HG03103 (cell line): ENCODE data around the gene C1QTNF6.
"Not testable (repeated sequence)": the region's sequence is repeated elsewhere in the genome, so short reads cannot be mapped to it uniquely, and the experiment has no call there.

Experiments used
- ATAC-seq: cut with Tn5 transposase; IDR thresholded peaks from one replicate; pipeline ENCODE4 v1.9.1; 2021; ENCODE audit warnings: low read depth; ENCODE audit not compliant: unreplicated experiment

C1QTNF6 gene

DNA sequence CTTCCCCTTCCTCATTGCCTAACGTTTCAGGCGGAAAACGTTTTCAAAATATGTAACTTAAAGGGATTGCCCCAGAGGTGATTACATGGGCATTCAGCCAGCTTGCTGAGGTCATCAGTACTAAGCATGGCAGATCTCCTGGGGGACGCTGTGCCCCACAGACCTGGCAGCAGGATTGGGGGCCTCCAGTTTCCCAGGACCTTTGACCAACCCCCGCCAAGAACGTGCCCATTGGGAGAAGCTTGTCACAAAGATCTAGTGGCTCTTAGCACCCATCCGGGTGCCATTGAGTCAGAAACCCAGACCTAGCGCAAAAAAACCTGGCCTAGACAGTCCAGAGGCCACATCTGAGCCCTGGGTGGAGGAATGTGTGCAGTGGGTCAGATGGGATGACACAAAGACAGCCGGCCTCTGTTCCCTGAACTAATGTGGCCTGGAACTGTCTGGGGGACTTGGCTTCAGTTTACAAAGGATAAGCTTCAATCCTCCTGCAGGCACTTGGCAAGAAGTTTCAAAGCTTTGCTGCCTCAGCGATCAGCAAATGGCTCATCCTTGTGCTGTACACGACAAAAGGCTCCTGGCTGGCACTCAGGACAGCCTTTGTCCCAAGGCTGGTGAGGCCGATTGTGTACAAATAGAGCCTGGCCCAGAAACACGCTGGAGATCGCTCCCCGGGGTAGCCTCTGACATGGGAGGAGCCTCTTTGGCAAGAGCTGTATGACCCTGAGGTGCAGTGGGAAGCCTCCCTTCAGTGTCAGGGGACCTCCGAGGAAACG lies 9.5 kb downstream of the C1QTNF6 start:
- no peak for ATAC-seq

DNA sequence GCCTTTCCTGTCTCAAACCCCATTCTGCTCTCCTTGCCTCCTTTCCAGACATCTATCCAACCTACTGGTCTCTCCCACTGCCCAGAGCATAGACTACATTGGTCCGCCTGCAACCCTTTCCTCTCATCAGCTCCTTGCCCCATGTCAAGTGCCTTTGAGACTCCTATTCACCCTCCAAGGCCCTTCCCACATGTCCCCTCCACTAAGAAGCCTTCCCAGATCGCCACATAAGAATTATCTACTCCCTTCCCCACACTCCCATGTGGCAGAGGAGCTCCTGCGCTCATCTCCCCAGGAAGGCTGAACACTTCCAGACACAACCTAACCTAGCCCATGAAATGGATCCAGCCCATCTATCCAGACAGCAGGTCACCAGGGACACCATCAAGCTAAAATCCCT lies 10.3 kb downstream of the C1QTNF6 start:
- ATAC-seq: no peak

DNA sequence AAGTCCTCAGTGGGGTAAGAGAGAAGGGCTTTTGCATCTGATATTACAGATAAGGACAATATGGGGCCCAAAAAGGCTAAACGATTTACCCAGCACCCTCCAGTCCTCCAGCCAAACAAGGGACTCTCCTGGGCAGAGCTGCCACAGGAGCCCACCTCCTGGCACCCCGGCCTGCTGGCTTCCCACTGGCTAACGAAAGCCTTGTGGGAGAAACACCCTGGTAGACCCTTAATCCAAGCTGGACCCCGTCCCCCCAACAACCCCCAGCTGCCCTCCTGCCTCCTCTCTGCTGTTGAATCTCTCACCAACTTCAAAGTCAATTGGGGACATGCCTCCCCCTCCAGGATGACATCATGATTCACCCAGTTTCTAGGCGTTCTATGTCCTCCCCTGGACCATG lies 10.8 kb downstream of the C1QTNF6 start:
- no peak for ATAC-seq

DNA sequence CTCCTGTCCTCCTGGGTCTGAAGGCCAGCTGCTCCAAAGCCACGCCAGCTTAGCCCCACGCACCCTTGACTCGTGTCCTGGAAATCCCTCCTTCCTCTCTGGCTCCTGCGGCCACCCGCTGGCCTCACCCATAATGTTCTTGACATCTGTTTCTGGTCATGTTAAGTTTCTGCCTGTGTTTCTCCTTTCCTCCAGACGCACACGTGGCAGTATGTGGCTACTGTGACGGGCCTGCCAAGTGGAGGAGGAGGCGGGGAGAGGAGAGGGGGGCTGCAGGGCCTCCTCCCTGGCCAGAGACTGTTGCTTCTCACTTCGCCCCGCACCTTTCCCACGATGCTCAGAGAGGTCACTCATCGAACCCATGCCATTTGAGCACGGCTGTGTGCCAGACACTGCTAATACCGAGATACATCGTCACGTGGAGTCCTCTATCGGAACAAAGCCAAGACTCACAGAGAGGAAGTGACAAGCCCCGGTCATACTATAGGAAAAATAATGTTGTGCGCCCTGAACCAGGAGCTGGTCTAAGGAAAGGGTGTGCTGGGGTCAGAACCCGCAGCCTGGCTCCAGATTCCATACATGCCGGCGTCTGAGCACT lies 11.5 kb downstream of the C1QTNF6 start:
- ATAC-seq: no peak

DNA sequence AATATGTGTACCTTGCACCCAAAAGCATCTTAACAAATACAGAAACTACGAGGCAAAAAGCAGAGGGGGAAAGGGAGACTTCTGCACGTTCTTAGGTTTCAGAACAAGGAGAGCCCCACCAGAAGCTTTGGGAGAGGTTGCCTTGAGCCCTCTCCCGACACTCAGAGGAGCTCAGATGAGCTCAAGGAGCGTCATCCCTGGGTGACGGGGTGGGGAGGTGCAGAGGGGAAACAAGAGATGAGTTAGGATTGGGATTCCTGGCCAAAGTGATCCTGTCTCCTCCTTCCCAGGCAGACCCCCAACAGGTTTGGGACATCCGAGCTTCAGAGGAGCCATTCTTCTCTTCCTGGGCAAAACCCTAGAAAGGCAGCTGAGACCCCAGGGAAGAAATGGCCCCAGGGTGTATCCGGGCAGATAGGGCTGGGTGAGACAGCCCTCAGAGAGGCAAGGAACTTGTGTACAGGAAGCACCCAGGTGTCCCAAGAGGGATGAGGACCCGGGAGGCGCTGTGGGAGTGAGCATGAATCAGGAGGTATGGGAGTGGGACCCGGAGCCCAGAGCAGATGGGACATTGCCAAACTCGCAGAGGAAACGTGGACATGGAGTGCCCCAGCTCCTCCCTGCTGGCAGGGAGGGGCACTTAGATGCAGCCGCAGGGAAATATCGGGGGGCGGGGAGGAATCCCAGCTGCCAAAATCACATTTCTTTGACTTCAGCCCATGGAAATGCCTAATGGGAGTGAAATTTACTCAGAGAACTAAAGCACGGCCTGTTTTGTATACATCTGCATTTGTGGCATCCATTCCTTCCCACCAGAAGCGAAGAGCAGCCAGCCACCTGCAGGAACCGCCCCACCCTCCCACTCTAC lies 12.4 kb downstream of the C1QTNF6 start:
- no peak for ATAC-seq

DNA sequence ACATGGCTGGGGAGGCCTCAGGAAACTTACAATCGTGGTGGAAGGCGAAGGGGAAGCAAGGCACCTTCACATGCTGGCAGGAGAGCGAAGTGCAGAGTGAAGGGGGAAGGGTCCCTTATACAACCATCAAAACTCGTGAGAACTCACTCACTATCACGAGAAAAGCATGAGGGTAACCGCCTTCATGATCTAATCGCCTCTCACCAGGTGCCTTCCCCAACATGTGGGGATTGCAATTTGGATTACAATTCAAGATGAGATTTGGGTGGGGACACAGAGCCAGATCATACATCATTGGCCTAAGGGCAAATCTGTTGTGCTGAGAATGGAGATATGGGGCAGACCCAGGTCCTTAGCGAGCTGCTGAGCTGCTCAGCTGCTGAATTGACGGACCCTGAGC lies 13.1 kb downstream of the C1QTNF6 start:
- ATAC-seq: no peak

DNA sequence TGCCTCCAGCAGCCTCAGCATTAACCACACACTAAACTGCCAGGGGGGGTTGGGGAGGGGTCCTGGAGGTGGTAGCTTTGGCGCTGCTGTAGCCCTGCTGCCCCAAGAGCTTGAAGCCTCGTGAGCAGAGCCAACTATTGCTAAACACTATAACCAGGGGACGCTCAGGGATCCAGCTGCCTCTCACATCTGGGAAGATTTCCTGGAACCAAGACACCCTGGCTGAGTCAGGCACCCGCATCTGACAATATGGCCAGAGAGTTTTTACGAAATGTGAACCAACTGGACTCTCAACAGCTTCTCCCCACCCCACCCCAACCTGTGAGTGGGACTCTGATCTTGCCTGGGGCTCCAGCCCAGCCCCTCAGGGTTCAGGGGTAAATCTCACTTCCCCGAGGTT lies 14.3 kb downstream of the C1QTNF6 start:
- no peak for ATAC-seq

DNA sequence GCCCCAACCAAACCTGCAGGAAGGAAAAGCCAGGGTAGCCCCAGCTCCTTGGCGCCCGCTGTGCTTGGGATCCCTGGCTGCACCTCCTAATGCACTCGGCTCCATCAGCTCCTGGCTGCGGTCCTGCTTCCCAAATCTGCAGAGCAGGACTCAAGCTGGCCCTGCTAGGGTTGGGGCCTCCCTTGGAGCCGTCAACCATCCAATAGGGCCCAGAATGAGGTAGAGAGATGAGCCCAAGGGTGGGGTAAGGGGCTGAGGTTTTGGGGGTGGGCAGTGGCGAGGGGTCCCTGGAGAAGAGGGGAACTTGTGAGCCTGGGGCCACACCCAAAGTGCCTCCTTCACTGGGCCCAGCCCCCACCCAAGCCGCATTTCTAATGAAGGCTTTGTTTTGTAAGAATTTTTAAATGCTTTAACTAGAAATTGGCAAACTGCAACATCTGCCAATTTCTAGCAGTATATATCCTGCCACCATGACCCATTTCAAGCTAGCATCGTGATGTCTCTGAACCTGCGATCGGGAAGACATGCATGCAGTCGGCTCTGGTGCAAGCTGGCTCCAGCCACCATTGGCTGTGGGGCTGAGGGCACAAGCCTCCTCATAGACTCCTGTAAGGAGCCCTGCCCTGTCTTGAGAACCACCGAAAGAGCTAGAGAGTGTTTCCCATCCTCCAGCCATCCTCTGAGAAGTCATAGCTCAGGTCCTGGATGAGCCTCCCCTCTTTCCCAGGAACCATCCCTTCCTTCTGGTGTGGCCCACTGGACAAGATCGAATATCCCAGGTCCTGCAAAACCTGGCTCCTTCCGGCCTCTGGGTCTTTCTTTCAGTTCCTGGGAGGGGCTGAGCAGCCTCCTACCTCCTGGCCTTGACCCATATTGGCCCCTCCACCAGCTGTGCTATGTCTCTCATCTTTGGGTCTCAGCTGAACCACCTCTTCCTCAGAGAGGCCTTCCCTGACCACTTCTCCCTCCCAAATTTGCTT lies 15.5 kb downstream of the C1QTNF6 start:
- no peak for ATAC-seq

DNA sequence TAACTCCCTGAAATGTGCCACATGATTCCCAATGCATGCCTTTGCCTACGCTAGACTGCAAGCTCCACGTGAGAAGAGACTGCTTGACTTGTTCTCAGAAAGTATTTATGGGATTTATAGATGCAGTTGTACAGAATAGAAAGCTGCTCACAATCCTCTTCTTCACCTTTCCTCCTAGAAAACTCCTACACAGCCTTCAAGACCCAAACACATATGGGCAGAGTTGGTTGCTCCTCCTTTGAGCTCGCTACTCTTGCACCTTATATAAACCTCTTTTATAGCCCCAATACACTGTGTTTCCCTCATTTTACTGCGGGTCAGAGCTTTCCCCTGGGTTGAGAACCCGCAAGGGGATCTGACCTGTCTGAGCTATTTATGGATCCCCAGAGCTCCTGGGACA lies 16.4 kb downstream of the C1QTNF6 start:
- ATAC-seq: no peak

DNA sequence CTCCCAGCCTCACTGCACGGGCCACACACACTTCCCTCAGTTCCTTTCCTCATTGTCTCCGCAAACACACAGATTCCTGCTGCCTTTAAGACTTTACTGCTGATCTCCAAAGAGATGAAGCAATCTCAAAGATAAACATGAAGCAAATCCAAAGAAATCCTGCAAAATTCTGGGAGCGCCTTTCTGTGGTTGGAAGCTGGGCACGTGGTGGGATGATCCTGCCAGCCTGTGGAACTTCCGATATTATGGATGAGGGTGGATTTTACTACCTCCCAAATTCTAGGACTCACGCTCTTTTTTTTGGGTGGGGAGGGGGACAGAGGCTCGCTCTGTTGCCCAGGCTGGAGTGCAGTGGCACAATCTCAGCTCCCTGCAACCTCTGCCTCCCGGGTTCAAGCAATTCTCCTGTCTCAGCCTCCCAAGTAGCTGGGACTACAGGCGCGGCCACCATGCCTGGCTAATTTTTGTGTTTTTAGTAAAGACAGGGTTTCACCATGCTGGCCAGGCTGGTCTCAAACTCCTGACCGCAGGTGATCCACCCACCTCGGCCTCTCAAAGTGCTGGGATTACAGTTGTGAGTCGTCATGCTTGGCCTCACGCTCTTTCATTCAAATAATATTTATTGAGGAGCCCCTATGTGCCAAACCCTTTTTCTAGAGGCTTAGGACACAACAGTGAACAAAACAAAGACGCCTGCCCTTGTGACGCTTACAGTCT lies 17.2 kb downstream of the C1QTNF6 start:
- ATAC-seq: not testable (repeated sequence)

DNA sequence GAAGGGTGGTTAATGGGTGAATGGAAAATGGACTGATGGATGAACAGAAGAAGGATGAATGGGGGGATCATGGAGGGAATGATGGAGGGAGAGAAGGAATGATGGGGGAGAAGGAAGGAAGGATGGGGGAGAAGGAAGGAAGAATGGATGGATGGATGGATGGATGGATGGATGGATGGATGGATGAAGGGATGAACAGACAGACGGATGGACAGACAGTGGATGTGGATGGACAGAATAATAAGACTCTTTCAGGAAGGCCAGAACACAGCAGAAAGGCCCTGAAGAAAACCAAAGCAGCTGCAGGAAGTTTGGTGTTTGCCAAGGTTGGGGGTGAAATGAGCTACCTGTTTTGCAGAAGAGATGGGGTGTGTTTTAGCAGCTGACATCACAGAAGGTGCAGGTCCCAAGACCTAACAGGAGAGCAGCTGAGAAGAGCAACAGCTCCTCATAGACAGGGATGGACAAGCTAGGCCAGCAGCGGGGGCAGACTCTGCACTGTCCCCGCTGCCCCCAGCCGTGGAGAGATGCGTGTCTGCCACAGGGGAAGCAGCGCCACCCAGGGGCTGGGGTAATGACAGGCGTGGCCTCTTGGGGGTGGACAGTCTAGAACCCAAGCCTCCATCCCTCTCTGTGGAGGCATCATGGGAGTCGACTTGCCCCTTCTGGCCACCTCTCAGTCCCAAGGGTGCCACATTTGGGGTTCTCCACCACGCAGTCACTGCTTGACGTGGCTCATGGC lies 17.9 kb downstream of the C1QTNF6 start:
- ATAC-seq: no peak

DNA sequence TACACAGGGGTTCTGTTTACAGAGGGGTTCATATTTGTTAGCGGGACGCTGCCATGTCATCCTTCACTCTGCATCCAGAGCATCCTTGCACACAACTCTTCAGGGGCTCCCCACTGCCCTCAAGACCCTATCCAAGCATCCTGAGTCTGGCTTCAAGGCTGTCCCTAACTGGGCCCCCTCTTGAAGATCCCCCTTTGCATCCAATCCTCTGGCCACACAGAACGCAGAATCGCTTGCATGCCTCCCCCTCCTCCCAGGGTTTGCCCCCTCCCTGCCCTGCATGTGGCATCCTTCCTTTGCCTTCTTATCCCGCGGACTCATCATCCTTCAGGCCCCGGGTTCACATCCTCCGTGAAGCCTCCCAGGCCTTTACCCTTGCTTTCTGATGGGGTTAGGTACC lies 18.6 kb downstream of the C1QTNF6 start:
- no peak for ATAC-seq

DNA sequence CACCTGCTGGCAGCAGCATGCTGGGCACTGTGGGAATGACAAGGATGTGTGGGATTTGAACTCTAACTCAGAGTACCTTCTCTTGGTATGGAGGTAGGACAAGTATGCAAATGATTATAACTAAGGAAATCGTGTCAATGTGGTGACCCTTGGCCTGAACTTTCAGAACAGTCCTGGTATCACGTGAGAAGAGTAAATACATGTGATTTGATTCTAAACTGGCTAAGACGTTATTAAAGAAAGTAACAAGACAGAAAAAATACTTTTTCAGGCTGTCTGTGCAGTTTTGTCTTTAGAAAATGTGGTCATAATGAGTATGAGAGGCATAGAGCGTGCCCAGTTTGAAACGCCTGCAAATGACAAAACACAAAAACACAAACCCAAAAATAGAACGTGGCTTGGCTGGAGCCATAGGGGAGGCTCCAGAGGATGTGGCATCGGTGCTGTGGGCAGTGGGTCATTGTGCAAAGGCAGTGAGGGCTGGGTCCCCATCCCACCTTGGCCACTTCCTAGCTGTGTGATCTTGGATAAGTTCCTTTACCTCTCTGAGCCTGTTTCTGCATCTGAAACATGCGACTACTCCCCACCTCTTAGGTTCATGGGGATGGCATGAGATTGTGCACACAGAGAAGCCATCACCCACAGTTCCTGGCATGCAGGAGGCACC lies 19.9 kb downstream of the C1QTNF6 start:
- ATAC-seq: no peak

DNA sequence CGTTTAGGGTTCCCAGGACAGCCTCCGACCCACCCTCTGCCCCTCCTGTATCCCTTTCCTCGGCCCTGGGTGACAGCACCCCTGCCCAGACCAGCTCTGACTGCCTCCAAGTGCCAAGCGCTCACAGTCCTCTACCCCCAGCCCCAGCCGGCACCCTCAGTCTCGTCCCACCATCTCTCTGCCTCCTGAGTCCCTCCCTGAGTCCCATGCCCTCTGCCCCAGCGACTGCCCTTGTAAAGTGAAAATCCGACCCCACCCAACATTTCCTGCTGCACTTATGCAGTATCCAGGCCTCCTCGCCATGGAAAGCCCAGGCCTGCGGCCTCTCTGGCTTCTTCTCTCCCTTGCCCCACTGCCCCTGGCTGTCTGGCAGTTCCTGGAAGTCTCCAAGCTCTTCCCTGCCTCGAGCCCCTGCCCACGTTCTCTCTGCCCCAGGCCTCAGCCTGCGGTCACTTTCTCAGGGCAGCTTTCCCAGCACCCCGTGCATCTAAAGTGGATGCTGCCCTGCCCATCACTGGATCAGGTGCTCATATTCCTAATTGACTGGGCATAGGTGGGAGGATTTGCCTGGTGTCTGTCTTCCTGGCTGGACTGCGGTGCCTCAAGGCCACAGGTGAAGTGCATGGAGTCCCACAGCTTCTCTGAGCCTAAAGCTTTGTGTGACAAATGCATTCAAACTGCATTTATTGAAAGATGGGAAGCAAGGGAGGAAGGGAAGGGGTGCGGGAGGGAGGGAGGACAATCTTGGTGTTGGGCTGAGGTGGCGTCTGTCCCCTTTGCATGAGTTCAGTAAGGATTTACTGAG lies 20.7 kb downstream of the C1QTNF6 start:
- no peak for ATAC-seq

DNA sequence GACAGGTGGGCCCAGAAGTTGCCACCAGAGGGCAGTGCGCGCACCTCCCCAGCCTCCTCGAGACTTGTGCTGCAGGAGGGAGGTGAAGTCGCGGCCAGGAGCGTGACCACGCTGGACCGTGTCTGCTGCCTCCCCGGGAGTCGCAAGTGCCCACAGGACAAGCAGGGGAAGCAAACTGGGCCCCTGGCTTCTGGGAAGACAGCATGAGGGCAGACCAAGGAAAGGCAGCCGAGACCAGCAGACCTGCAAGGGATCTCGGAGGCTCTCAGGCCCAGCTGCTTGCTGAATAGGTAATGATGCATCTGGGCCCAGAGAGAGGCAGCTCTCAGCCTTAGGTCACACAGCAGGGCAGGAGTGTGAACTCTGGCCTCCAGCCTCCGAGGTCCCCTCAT lies 21.4 kb downstream of the C1QTNF6 start:
- ATAC-seq: no peak

DNA sequence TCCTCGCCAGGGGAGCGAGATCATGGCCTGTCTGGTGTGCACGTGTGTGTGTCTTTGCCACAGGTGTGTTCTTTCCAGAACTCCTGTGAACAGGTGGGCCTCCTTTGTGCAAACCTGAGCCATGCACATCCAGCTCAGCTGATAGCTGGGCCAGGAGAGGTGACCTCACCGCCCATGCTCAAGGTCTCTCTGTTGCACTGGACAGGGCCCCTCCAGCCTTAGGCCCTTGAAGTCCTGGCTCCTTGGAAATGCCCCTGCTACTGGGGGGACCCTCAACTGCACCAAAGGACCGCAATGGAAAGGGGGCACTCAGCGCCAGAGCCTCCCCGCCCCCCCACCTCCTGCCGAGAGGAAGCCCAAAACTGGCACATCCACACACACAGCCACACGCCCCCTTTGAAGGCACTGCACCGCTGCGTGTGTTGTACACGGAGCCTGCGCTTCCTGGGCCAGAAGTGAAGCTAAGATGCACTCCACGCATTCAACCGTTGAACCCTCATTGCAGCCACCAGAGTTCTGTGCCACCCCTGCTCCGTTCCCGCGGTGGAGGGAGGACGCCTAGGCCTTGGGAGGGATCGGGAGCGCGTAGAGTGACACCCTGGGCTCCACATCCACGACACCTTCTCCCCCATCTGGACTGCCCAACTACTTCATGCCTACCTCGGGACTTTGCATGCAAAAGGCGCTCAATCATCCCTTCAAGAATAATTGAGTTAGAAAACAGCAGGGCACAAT lies 21.9 kb downstream of the C1QTNF6 start:
- ATAC-seq: no peak

DNA sequence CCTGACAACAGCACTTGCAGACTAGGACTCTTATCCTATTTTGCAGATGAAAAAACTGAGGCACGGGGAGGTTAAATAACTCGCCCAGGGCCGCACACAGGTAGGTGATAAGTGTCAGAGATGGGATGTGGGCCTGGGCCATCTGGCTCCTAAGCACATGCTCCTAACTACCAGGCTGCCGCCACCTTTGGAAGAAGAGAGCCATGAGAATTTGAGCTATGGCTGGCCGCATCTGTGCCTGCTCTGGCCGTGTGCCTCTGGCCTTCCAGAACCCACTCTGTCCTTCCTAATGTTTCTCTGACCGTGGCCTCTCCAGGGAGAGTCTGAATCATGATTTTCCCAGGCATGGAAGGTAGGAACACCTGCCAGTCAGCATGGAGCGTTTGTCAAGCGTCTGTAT lies 23.0 kb downstream of the C1QTNF6 start:
- no peak for ATAC-seq
